PFSK-1 (cell line): ENCODE data around the gene PCDHGA12.
"Not testable (repeated sequence)": the region's sequence is repeated elsewhere in the genome, so short reads cannot be mapped to it uniquely, and the experiment has no call there.

Source experiments
- FOXP2 ChIP-seq: optimal IDR thresholded peaks from 2 replicates; pipeline ENCODE3; 2011; ENCODE audit warnings: borderline replicate concordance, control low read depth, inconsistent platforms; ENCODE audit not compliant: insufficient read depth; ENCODE audit errors: extremely low read length, extremely low read depth
- POLR2AphosphoS5 ChIP-seq: IDR thresholded peaks from 2 replicates; pipeline ENCODE4 v1.6.1; 2012; ENCODE audit warnings: low read depth, mild to moderate bottlenecking, control low read depth, low read length, moderate library complexity
- SIN3A ChIP-seq: IDR thresholded peaks from 2 replicates; pipeline ENCODE4 v1.6.1; 2012; ENCODE audit warnings: mild to moderate bottlenecking, low read length, moderate library complexity, borderline replicate concordance; ENCODE audit not compliant: insufficient read depth
- TAF1 ChIP-seq: IDR thresholded peaks from 2 replicates; pipeline ENCODE4 v1.6.1; 2012; ENCODE audit warnings: low read length, control low read depth, borderline replicate concordance; ENCODE audit not compliant: insufficient read depth
- TF ChIP-seq, protein P1 (sequence below), 2 experiments: IDR thresholded peaks; 2 replicates each; pipeline versions ENCODE4 v1.6.1 to v1.8.0; 2011 to 2012; ENCODE audit warnings: low read depth in 2 of 2, low read length in 2 of 2, control low read depth in 1 of 2, inconsistent platforms in 1 of 2, mild to moderate bottlenecking in 1 of 2, moderate library complexity in 1 of 2; ENCODE audit not compliant: insufficient read depth in 1 of 2

The PCDHGA12 gene

DNA sequence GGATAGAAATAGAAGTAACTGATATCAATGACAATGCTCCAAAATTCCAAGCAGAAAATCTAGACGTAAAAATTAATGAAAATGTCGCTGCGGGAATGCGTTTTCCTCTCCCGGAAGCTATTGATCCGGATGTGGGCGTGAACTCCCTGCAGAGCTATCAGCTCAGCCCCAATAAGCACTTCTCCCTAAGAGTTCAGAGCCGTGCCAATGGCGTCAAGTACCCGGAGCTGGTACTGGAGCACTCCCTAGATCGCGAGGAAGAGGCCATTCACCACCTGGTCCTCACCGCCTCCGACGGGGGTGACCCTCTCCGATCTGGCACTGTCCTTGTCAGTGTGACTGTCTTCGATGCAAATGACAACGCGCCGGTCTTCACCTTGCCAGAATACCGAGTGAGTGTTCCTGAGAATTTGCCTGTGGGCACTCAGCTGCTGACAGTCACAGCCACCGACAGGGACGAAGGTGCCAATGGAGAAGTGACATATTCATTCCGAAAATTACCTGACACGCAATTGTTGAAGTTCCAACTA is 16.7 kb upstream of the PCDHGA12 start:
- TF ChIP-seq TAF1, result no peak
- TF ChIP-seq SIN3A, result no peak
- TF ChIP-seq, protein P1, sequence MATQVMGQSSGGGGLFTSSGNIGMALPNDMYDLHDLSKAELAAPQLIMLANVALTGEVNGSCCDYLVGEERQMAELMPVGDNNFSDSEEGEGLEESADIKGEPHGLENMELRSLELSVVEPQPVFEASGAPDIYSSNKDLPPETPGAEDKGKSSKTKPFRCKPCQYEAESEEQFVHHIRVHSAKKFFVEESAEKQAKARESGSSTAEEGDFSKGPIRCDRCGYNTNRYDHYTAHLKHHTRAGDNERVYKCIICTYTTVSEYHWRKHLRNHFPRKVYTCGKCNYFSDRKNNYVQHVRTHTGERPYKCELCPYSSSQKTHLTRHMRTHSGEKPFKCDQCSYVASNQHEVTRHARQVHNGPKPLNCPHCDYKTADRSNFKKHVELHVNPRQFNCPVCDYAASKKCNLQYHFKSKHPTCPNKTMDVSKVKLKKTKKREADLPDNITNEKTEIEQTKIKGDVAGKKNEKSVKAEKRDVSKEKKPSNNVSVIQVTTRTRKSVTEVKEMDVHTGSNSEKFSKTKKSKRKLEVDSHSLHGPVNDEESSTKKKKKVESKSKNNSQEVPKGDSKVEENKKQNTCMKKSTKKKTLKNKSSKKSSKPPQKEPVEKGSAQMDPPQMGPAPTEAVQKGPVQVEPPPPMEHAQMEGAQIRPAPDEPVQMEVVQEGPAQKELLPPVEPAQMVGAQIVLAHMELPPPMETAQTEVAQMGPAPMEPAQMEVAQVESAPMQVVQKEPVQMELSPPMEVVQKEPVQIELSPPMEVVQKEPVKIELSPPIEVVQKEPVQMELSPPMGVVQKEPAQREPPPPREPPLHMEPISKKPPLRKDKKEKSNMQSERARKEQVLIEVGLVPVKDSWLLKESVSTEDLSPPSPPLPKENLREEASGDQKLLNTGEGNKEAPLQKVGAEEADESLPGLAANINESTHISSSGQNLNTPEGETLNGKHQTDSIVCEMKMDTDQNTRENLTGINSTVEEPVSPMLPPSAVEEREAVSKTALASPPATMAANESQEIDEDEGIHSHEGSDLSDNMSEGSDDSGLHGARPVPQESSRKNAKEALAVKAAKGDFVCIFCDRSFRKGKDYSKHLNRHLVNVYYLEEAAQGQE (IDR thresholded peaks at IDR 0.05; ENCODE audit: insufficient read depth in 1 of 2, low read depth in 2 of 2, low read length in 2 of 2), result no peak
- TF ChIP-seq POLR2AphosphoS5, result no peak
- no peak for TF ChIP-seq FOXP2

DNA sequence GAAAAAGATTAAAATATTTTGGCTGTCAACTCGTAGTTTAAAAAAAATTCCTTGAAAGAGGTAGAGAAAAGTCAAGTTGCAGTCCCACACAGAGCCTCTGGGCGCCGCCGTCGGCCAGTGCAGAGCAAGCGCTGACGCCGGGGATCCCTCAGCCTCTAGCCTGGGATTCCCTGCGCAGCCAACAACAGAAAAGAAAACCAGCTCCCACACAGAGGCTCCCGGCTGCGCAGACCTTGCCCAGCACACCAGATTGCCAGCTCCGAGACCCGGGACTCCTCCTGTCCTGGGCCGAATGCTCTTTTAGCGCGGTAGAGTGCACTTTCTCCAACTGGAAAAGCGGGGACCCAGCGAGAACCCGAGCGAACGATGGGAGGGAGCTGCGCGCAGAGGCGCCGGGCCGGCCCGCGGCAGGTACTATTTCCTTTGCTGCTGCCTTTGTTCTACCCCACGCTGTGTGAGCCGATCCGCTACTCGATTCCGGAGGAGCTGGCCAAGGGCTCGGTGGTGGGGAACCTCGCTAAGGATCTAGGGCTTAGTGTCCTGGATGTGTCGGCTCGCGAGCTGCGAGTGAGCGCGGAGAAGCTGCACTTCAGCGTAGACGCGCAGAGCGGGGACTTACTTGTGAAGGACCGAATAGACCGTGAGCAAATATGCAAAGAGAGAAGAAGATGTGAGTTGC is 12.7 kb upstream of the PCDHGA12 start, which contains the start of gene PCDHGB7:
Gene PCDHGB7 (plus strand): TSS at position 184 of the 679 bp plus-strand sequence. CDS start 183 bp downstream, at position 367.
- TF ChIP-seq, protein P1 (IDR thresholded peaks at IDR 0.05; ENCODE audit: insufficient read depth in 1 of 2, low read depth in 2 of 2, low read length in 2 of 2), result not testable (repeated sequence)
- not testable (repeated sequence) for TF ChIP-seq SIN3A, FOXP2

DNA sequence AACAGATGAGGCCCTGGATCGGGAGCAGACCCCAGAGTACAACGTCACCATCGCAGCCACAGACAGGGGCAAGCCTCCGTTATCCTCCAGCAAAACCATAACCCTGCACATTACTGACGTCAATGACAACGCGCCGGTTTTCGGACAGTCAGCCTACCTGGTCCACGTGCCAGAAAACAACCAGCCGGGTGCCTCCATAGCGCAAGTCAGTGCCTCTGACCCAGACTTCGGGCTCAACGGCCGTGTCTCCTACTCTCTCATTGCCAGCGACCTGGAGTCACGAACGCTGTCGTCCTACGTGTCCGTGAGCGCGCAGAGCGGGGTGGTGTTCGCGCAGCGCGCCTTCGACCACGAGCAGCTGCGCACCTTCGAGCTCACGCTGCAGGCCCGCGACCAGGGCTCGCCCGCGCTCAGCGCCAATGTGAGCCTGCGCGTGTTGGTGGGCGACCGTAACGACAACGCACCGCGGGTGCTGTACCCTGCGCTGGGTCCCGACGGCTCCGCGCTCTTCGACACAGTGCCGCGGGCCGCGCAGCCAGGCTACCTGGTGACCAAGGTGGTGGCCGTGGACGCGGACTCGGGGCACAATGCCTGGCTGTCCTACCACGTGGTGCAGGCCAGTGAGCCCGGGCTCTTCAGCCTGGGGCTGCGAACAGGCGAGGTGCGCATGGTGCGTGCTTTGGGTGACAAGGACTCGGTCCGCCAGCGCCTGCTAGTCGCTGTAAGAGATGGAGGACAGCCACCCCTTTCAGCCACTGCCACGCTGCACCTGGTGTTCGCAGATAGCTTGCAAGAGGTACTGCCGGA is 11.0 kb upstream of the PCDHGA12 start:
- TF ChIP-seq FOXP2 (no peak), SIN3A (no peak), TAF1 (no peak), POLR2AphosphoS5 (no peak)
- TF ChIP-seq, protein P1 (IDR thresholded peaks at IDR 0.05; ENCODE audit: insufficient read depth in 1 of 2, low read depth in 2 of 2, low read length in 2 of 2), result no peak

DNA sequence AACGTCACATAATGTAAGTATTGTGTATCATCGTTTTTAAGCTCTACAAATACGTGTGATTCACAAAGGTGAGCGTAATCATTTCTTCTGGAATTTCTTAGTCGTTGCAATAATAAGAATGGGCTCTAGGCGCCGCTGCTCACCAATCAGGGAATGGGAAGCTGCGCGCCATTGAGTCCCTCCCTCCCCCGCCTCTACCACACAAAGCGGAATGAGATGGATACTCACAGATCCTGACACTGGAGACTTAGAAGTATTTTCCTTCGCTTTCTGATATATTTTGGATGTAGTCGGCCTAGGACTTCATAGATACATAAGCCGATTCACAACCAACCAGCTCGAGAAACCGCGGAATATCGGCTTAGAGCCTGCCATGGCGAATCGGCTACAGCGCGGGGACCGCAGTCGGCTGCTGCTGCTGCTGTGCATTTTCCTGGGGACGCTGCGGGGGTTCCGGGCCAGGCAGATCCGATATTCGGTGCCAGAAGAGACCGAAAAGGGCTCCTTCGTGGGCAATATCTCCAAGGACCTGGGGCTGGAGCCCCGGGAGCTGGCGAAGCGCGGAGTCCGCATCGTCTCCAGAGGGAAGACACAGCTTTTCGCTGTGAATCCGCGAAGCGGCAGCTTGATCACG is 9.3 kb upstream of the PCDHGA12 start, which contains the start of gene PCDHGA11:
Gene PCDHGA11 (plus strand): TSS at position 197 of the 634 bp plus-strand sequence. CDS start 177 bp downstream, at position 374.
- TF ChIP-seq, protein P1 (IDR thresholded peaks at IDR 0.05; ENCODE audit: insufficient read depth in 1 of 2, low read depth in 2 of 2, low read length in 2 of 2), result no peak
- TF ChIP-seq FOXP2 (no peak), TAF1 (no peak)
